HG03196 (cell line): Measurements from ENCODE around the gene APOBEC4.
"Not testable (repeated sequence)": the region's sequence is repeated elsewhere in the genome, so short reads cannot be mapped to it uniquely, and the experiment has no call there.

Experiments used
- ATAC-seq: cut with Tn5 transposase; IDR thresholded peaks from one replicate; pipeline ENCODE4 v1.9.1; 2021; ENCODE audit not compliant: unreplicated experiment

The APOBEC4 gene

GRCh38 chr1:183635099-183635605, 18.0 kb downstream of the APOBEC4 start:
- ATAC-seq: peak; percentile 4

GRCh38 chr1:183634429-183635065, 18.6 kb downstream of the APOBEC4 start:
- no peak for ATAC-seq

GRCh38 chr1:183633676-183634343, 19.3 kb downstream of the APOBEC4 start:
- ATAC-seq: peak; percentile 41

- no peak for ATAC-seq
Observed at GRCh38 chr1:183632964-183633363, 20.2 kb downstream of the APOBEC4 start.

- ATAC-seq: no peak
Observed at GRCh38 chr1:183632114-183632513, 21.0 kb downstream of the APOBEC4 start.

- ATAC-seq: no peak
Observed at GRCh38 chr1:183630748-183631147, 22.4 kb downstream of the APOBEC4 start.

GRCh38 chr1:183628537-183628936, 24.6 kb downstream of the APOBEC4 start:
- no peak for ATAC-seq

- ATAC-seq: not testable (repeated sequence)
Observed at GRCh38 chr1:183626236-183626635, 26.9 kb downstream of the APOBEC4 start.

- ATAC-seq: peak; percentile 87
Observed at GRCh38 chr1:183622884-183623785, 30.0 kb downstream of the APOBEC4 start.

- no peak for ATAC-seq
Observed at GRCh38 chr1:183622013-183622412, 31.1 kb downstream of the APOBEC4 start.

GRCh38 chr1:183620311-183620710, 32.8 kb downstream of the APOBEC4 start:
- ATAC-seq: no peak

- ATAC-seq: no peak
Observed at GRCh38 chr1:183619781-183620180, 33.3 kb downstream of the APOBEC4 start.

GRCh38 chr1:183618202-183618601, 34.9 kb downstream of the APOBEC4 start:
- ATAC-seq: not testable (repeated sequence)

- not testable (repeated sequence) for ATAC-seq
Observed at GRCh38 chr1:183612975-183613374, 40.1 kb downstream of the APOBEC4 start.

GRCh38 chr1:183612407-183612806, 40.7 kb downstream of the APOBEC4 start:
- no peak for ATAC-seq

- ATAC-seq: no peak
Observed at GRCh38 chr1:183611021-183611420, 42.1 kb downstream of the APOBEC4 start.

- ATAC-seq: no peak
Observed at GRCh38 chr1:183609759-183610452, 43.2 kb downstream of the APOBEC4 start.

- peak; percentile 37 for ATAC-seq
Observed at GRCh38 chr1:183609313-183609712, 43.8 kb downstream of the APOBEC4 start.

- ATAC-seq: peak; percentile 38
Observed at GRCh38 chr1:183607322-183607980, 45.7 kb downstream of the APOBEC4 start.

- no peak for ATAC-seq
Observed at GRCh38 chr1:183605904-183606303, 47.2 kb downstream of the APOBEC4 start.
